ENCODE measurements around the gene VPS26C. TPM values are rescaled to one million over a fixed set of nuclear protein-coding genes. Genes with fewer than 3 reads are reported as not detected.
A peak's percentile ranks its signal among the peaks of the same experiment; 100 is the strongest.

Gene VPS26C
- total and polyA plus RNA-seq, 2 of the 13 experiments (the other 11 are each of a cell fraction or from before 2014, with no cell fraction given) = 30.3 to 39.7 TPM

GRCh38 chr21:37257967-37258877, 8.9 kb downstream of the VPS26C start (continued):
- TF ChIP-seq ZNF703 (CRISPR knock-in tag; IDR thresholded peaks at IDR 0.05; ENCODE audit: borderline replicate concordance) (0 out of 2 replicates have a peak, but pooled peaks have one; percentile 25), MED13 (CRISPR knock-in tag; IDR thresholded peaks at IDR 0.05) (0 out of 2 replicates have a peak, but pooled peaks have one; percentile 41), PLSCR1 (CRISPR knock-in tag; IDR thresholded peaks at IDR 0.05; ENCODE audit: borderline replicate concordance) (0 out of 2 replicates have a peak, but pooled peaks have one; percentile 6), MAFK (conservative IDR thresholded peaks at IDR 0.05 in 1 of 2, IDR thresholded peaks at IDR 0.05 in 1 of 2; ENCODE audit: low read length in 2 of 2) (no peak), TMF1 (CRISPR knock-in tag; IDR thresholded peaks at IDR 0.05; ENCODE audit: low read depth) (peak; percentile 31; the same call in 1 of the 2 replicates), ZFP1 (CRISPR knock-in tag; IDR thresholded peaks at IDR 0.05) (no peak), HOXA3 (CRISPR knock-in tag; IDR thresholded peaks at IDR 0.05) (peak; percentile 92), REST (IDR thresholded peaks at IDR 0.05; ENCODE audit: borderline replicate concordance in 1 of 2, low read depth in 1 of 2, low read length in 2 of 2) (0 out of 4 replicates have a peak, but pooled peaks of 1 of the 2 experiments have one; percentile 11), ZNF225 (CRISPR knock-in tag; IDR thresholded peaks at IDR 0.05) (peak; percentile 52; the same call in 1 of the 2 replicates), YEATS2 (CRISPR knock-in tag; IDR thresholded peaks at IDR 0.05; ENCODE audit: borderline replicate concordance) (0 out of 2 replicates have a peak, but pooled peaks have one; percentile 39), ASH2L (IDR thresholded peaks at IDR 0.05; ENCODE audit: insufficient read length, low read depth, low read length) (peak; percentile 87), EZH2 (conservative IDR thresholded peaks at IDR 0.05; ENCODE audit: low read depth, low read length) (no peak), ISL2 (CRISPR knock-in tag; IDR thresholded peaks at IDR 0.05) (0 out of 2 replicates have a peak, but pooled peaks have one; percentile 40), ZNF138 (CRISPR knock-in tag; IDR thresholded peaks at IDR 0.05; ENCODE audit: low read depth) (no peak), ZNF704 (CRISPR knock-in tag; IDR thresholded peaks at IDR 0.05; ENCODE audit: borderline replicate concordance) (peak; percentile 92), SALL1 (CRISPR knock-in tag; IDR thresholded peaks at IDR 0.05) (peak; percentile 77), MAZ (IDR thresholded peaks at IDR 0.05; ENCODE audit: borderline replicate concordance, low read depth, low read length) (no peak), MAZ (CRISPR knock-in tag; IDR thresholded peaks at IDR 0.05; ENCODE audit: low read depth) (no peak; the same call in 1 of the 2 replicates)

Data from HepG2 (cell line).